Measurements from ENCODE around the gene ITGA7.

ITGA7 gene

DNA sequence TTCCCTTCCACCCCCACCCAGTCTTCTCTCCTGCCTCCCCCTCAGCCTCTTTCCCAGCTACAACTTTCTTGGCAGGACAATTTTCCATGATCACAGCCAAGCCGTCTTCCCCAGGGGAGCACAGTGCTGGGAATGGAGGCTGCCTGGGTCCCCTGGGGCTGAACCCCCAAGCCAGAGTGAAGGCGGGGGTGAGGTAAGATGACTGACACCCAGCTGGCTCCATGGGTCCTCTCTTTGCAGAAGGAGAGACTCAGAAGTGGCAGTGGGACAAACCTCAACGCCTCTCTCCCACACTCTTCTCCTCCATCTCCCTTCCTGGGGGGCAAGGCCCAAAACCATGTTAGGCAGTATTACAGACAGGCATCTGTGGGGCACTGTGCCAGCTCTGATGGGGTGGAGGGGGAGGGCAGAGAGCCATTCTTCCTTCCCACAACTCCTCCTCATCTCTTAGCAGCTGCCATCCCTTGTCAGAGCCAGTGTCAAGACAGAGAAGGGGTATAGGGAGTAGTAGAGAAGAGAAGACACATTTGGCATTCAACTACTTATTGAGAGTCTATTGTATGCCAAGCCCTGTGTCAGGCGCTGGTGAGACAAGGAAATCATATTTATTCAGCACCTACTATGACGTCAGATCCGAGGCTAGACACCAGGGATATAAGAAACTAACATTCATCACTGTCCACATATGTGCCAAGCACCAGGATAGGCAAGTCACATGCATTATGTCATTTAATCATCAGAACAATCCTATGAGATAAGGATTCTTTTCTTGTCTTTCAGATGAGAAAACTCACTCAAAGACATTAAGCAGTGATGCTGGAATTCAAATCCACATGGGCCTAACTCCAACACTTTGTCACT, 3.6 kb downstream of the ITGA7 start:
- TF ChIP-seq, protein P1, sequence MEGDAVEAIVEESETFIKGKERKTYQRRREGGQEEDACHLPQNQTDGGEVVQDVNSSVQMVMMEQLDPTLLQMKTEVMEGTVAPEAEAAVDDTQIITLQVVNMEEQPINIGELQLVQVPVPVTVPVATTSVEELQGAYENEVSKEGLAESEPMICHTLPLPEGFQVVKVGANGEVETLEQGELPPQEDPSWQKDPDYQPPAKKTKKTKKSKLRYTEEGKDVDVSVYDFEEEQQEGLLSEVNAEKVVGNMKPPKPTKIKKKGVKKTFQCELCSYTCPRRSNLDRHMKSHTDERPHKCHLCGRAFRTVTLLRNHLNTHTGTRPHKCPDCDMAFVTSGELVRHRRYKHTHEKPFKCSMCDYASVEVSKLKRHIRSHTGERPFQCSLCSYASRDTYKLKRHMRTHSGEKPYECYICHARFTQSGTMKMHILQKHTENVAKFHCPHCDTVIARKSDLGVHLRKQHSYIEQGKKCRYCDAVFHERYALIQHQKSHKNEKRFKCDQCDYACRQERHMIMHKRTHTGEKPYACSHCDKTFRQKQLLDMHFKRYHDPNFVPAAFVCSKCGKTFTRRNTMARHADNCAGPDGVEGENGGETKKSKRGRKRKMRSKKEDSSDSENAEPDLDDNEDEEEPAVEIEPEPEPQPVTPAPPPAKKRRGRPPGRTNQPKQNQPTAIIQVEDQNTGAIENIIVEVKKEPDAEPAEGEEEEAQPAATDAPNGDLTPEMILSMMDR (IDR thresholded peaks at IDR 0.05; ENCODE audit: borderline replicate concordance, insufficient read depth, low read depth, low read length): no peak
- H3K4me3 ChIP-seq (ENCODE audit: low read depth, low read length): no peak overlapping the region

DNA sequence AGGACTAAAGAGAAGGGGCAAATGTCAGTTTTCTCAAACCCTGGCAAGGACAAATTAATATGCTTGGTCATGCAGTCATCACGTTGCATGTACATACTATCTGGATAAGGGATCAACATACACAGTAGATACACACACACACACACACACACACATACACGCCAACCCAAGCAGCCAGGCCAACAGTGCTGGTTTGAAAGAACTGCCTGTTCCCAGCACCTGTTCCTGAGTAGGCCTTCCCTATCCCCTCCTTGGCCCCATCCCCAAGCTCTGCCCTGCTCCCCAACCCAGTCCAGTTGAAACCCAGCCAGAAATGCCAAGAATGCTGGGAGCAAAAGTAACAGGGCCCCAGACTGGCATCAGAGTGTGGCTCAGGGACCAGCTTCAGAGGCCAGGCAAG, 4.4 kb downstream of the ITGA7 start:
- TF ChIP-seq, protein P1 (IDR thresholded peaks at IDR 0.05; ENCODE audit: borderline replicate concordance, insufficient read depth, low read depth, low read length): no peak
- no peak overlapping the region for H3K4me3 ChIP-seq (ENCODE audit: low read depth, low read length)

DNA sequence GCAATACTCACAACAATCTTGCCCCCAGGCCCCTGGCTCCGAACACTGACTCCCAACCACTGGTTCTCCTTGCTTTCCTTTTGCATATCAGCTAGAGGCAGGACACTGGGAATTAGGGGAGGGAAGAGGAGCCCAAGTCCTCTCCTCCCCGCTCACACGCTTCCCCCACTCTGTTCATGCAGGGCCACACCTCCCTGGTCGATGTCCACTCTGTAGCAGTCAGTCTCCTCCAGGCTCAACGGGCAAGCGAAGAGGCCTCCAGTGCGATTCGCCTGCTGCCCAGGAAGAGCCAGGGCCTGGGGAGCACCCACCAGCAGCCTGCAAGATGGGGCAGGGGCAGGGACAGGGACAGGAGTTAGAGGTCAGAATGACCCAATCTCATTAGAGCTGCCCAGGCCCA, 4.8 kb downstream of the ITGA7 start:
- TF ChIP-seq, protein P1 (IDR thresholded peaks at IDR 0.05; ENCODE audit: borderline replicate concordance, insufficient read depth, low read depth, low read length): no peak

GRCh38 chr12:55700255-55701018, 7.3 kb downstream of the ITGA7 start:
- H3K4me3 ChIP-seq (ENCODE audit: low read depth, low read length): no peak overlapping the region
- TF ChIP-seq, protein P1 (IDR thresholded peaks at IDR 0.05; ENCODE audit: borderline replicate concordance, insufficient read depth, low read depth, low read length): no peak

More for the DNA sequence above, 4.8 kb downstream of the ITGA7 start:
- H3K4me3 ChIP-seq (ENCODE audit: low read depth, low read length): no peak overlapping the region

GRCh38 chr12:55699471-55700055, 8.1 kb downstream of the ITGA7 start:
- TF ChIP-seq, protein P1 (IDR thresholded peaks at IDR 0.05; ENCODE audit: borderline replicate concordance, insufficient read depth, low read depth, low read length): no peak
- H3K4me3 ChIP-seq (ENCODE audit: low read depth, low read length): no peak overlapping the region

- TF ChIP-seq, protein P1 (IDR thresholded peaks at IDR 0.05; ENCODE audit: borderline replicate concordance, insufficient read depth, low read depth, low read length): no peak
- H3K4me3 ChIP-seq (ENCODE audit: low read depth, low read length): no peak overlapping the region
Observed at GRCh38 chr12:55698965-55699364, 8.7 kb downstream of the ITGA7 start.

Data from GM12875 (cell line).